Measurements from ENCODE around the gene MAX.
"Not testable (repeated sequence)": the region's sequence is repeated elsewhere in the genome, so short reads cannot be mapped to it uniquely, and the experiment has no call there.

MAX gene

DNA sequence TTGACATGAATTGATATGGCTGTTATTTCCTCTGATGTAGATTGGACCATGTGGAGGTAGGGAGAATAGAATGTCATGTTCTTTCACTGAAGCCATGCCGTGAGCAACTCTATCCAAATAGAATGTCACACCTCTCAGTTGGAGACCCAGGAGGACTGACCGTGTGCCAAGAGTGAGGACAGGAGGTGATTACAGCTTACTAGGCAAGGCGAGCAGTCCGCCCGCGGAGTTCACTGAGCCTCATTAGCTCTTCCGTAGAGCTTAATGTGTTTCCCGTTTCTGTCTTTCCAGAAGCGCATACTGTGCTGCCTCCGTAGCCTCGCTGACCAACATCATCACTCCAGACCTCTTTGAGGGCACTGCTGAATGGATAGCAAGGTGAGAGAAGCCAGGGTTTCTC lies 70.0 kb downstream of the MAX start:
- no peak for DNase-seq

DNA sequence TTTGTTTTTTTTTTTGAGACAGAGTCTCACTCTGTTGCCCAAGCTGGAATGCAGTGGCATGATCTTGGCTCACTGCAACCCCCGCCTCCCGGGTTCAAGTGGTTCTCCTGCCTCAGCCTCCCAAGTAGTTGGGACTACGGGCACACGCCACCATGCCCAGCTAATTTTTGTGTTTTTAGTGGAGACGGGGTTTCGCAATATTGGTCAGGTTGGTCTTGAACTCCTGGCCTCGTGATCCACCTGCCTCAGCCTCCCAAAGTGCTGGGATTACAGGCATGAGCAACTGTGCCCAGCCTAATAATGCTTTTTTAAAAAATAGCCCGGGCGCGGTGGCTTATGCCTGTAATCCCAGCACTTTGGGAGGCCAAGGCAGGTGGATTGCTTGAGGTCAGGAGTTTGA lies 71.0 kb downstream of the MAX start:
- not testable (repeated sequence) for DNase-seq

DNA sequence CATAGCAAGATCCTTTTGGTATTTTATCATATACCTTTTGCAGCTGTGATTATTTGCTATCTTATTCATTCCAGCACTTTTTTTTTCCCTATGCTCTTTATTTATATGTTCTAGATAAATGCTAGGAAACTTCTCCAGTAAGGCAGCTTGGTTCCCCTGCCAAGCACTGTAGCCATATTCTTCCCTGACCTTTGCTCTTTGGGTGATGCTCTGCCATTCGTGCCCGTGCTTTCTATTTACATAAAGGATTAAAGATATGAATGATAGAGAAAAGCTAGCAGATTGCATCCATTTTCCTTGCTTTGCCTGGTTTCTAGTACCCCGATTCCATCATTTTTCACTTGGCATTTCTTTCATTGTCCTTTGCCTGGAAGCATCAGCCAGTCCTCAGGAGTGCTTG lies 73.4 kb downstream of the MAX start:
- no peak for DNase-seq

DNA sequence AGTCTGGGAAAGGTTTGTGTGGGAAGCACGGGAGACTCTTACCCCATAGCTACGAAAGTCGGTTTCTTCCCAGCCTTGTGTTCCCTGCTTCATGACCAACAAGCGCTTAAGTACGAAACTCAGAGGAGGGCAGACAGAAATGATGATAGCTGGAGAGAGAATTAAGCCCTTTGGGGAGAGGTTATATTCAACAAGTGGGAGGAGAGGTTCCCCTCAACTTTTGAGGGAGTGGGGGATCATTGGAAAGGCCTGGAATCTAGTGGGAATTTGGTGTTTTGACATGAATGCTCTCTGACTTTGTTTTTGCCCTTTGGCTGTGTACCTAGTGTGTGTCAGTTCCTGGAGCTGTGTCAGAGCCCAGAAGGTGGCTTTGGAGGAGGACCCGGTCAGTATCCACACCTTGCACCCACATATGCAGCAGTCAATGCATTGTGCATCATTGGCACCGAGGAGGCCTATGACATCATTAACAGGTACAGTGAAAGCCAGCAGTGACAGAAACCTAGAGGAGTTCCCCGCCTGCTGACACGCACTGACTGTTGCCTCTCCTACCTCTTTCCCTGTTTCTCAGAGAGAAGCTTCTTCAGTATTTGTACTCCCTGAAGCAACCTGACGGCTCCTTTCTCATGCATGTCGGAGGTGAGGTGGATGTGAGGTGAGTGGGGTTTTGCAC lies 75.1 kb downstream of the MAX start:
- no peak for DNase-seq

DNA sequence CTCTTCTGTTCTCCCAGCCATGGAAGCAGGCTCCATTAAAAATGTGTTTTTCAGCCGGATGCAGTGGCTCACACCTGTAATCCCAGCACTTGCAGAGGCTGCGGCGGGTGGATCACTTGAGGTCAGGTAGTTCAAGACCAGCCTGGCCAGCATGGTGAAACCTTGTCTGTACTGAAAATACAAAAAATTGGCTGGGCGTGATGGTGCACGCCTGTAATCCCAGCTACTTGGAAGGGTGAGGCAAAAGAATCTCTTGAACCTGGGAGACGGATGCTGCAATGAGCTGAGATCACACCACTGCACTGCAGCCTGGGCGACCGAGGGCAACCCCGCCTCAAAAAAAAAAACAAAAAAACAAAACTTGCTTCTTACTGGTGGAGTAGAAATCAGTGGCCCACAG lies 75.8 kb downstream of the MAX start:
- DNase-seq: no peak

DNA sequence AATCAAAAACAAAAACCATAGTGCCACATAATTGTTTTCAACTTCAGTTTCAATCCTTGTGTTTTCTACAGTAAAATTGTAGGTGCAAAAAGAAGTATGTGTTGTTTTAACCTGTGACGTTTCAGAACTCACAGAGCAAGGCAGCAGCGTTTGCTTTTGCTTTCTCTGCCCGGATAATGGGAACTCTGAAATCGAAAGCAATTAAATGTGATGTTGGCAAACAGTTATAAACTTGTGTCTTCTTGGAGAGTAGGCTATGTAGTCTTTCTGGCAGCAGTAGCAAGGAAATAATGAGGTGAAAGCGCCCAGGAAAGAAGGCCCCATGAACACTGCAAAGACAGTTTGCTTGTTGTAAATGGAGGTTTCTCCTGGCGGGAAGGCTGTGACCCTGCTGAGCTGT lies 76.5 kb downstream of the MAX start:
- DNase-seq: no peak

Measured in NCI-H446 treated with DMSO at 0.1 percent for 48 hours (cell line).